Measurements from ENCODE around the gene DOK5.

DOK5 gene

GRCh38 chr20:54514028-54514607, 38.7 kb downstream of the DOK5 start:
- no peak for DNase-seq (ENCODE audit: low read depth)

GRCh38 chr20:54515793-54516628, 40.6 kb downstream of the DOK5 start:
- DNase-seq (ENCODE audit: low read depth), result no peak

GRCh38 chr20:54517241-54517975, 42.0 kb downstream of the DOK5 start:
- DNase-seq (ENCODE audit: low read depth), result no peak

GRCh38 chr20:54524849-54525248, 49.5 kb downstream of the DOK5 start:
- DNase-seq (ENCODE audit: low read depth), result no peak

- no peak for DNase-seq (ENCODE audit: low read depth)
Observed at GRCh38 chr20:54525916-54526590, 50.7 kb downstream of the DOK5 start.

- no peak for DNase-seq (ENCODE audit: low read depth)
Observed at GRCh38 chr20:54526801-54527200, 51.4 kb downstream of the DOK5 start.

- DNase-seq (ENCODE audit: low read depth), result no peak
Observed at GRCh38 chr20:54532573-54532972, 57.2 kb downstream of the DOK5 start.

GRCh38 chr20:54534101-54534500, 58.7 kb downstream of the DOK5 start:
- DNase-seq (ENCODE audit: low read depth), result no peak

- DNase-seq (ENCODE audit: low read depth), result no peak
Observed at GRCh38 chr20:54535033-54535432, 59.6 kb downstream of the DOK5 start.

GRCh38 chr20:54535746-54536145, 60.4 kb downstream of the DOK5 start:
- DNase-seq (ENCODE audit: low read depth), result no peak

- no peak for DNase-seq (ENCODE audit: low read depth)
Observed at GRCh38 chr20:54539521-54540046, 64.2 kb downstream of the DOK5 start.

- no peak for DNase-seq (ENCODE audit: low read depth)
Observed at GRCh38 chr20:54543369-54543768, 68.0 kb downstream of the DOK5 start.

- no peak for DNase-seq (ENCODE audit: low read depth)
Observed at GRCh38 chr20:54545676-54546358, 70.4 kb downstream of the DOK5 start.

GRCh38 chr20:54548849-54549248, 73.5 kb downstream of the DOK5 start:
- DNase-seq (ENCODE audit: low read depth), result no peak

GRCh38 chr20:54549658-54550326, 74.4 kb downstream of the DOK5 start:
- DNase-seq (ENCODE audit: low read depth), result no peak

- DNase-seq (ENCODE audit: low read depth), result no peak
Observed at GRCh38 chr20:54550776-54551396, 75.5 kb downstream of the DOK5 start.

- no peak for DNase-seq (ENCODE audit: low read depth)
Observed at GRCh38 chr20:54554006-54554405, 78.6 kb downstream of the DOK5 start.

- DNase-seq (ENCODE audit: low read depth), result no peak
Observed at GRCh38 chr20:54555150-54555549, 79.8 kb downstream of the DOK5 start.

GRCh38 chr20:54556406-54556805, 81.0 kb downstream of the DOK5 start:
- DNase-seq (ENCODE audit: low read depth), result no peak

- DNase-seq (ENCODE audit: low read depth), result no peak
Observed at GRCh38 chr20:54557806-54558590, 82.6 kb downstream of the DOK5 start.
